ENCODE measurements around the gene PRRC2A.

- TF ChIP-seq POLR2A (IDR thresholded peaks at IDR 0.05) = no peak
- no peak for TF ChIP-seq CTCF (IDR thresholded peaks at IDR 0.05)
- TF ChIP-seq POLR2AphosphoS5 (IDR thresholded peaks at IDR 0.05; ENCODE audit: insufficient read depth in 1 of 2, low read depth in 1 of 2) = no peak
Measured at GRCh38 chr6:31677955-31678354, 57.4 kb downstream of the PRRC2A start.
